ENCODE results near the gene RCVRN. TPM values are rescaled to one million over a fixed set of nuclear protein-coding genes. Genes with fewer than 3 reads are reported as not detected.

RCVRN gene
- total RNA-seq: not detected in 2 replicates

GRCh38 chr17:9905078-9905415 lies at the start of gene RCVRN:
RCVRN (minus strand) TSS chr17:9905271; CDS start chr17:9905180, 91 bp downstream.

Other genes with a start within 250 kb of the RCVRN start
- gene DHRS7C, start 113.7 kb downstream of the RCVRN start, total RNA-seq: not detected in 2 replicates
- gene GSG1L2, start 83.2 kb downstream of the RCVRN start, total RNA-seq: not detected in 2 replicates
- not detected in 2 replicates for gene GLP2R, start 79.3 kb downstream of the RCVRN start, total RNA-seq

Measured in airway epithelial cell (primary cell).